Tibial nerve (tissue), 4 donors: Measurements from ENCODE around the gene RREB1. TPM values are rescaled to one million over a fixed set of nuclear protein-coding genes. Genes with fewer than 3 reads are reported as not detected.

ENCODE experiments used
- DNase-seq, 2 donors: peaks; one replicate each; pipeline ENCODE4 v3.0.0-alpha.2; 2019; ENCODE audit warnings: low spot score in 2 of 2
- H3K27ac ChIP-seq, 4 donors: fragments of 200-600 bp; sonication (generic) in 3 of 4; one replicate each; pipeline ENCODE4 v1.5.1; 2017 to 2019; ENCODE audit warnings: mild to moderate bottlenecking in 1 of 4
- H3K27me3 ChIP-seq, 2 donors: fragments of 200-600 bp; sonication (generic) in 1 of 2; one replicate each; pipeline versions ENCODE4 v1.5.1 to v1.6.0; 2017 to 2019
- H3K36me3 ChIP-seq, 3 donors: fragments of 200-600 bp; sonication (generic); one replicate each; pipeline ENCODE4 v1.5.1; 2018 to 2019
- H3K4me1 ChIP-seq, 4 donors: fragments of 200-600 bp; sonication (generic) in 3 of 4; one replicate each; pipeline ENCODE4 v1.5.1; 2017 to 2019
- H3K4me3 ChIP-seq, 4 donors: fragments of 200-600 bp; sonication (generic) in 3 of 4; one replicate each; pipeline ENCODE4 v1.5.1; 2017 to 2019; ENCODE audit warnings: mild to moderate bottlenecking in 1 of 4, moderate library complexity in 1 of 4
- H3K9me3 ChIP-seq, 4 donors: fragments of 200-600 bp; sonication (generic) in 3 of 4; one replicate each; pipeline ENCODE4 v1.5.1; 2017 to 2019
- EP300 ChIP-seq, 2 donors: sonication (generic); formaldehyde crosslinking; IDR thresholded peaks; one replicate each; pipeline ENCODE4 v1.6.1; 2017; ENCODE audit warnings: antibody characterized with exemption in 2 of 2, mild to moderate bottlenecking in 1 of 2
- POLR2A ChIP-seq, 2 donors: fragments of 450-650 bp; IDR thresholded peaks; one replicate each; pipeline ENCODE4 v1.6.1; 2017; ENCODE audit warnings: antibody characterized with exemption in 2 of 2, mild to moderate bottlenecking in 2 of 2, moderate library complexity in 2 of 2
- WGBS, 2 donors: methylation state at CpG; one replicate each; pipeline ENCODE4 v1.1.5; 2018; 5-methylcytosine and 5-hydroxymethylcytosine counted together
- total RNA-seq, 4 donors: library from RNA; depleted of rRNA; stranded (reverse); fragments of >200 nt; gene quantifications; one replicate each; pipeline ENCODE4 v1.1.0, GENCODE V29; 2016
- TF ChIP-seq, protein P1 (sequence below), 5 experiments: fragments of 200-600 bp in 3 of 5; fragments of 450-650 bp in 2 of 5; sonication (generic) in 3 of 5; IDR thresholded peaks; one replicate each; pipeline ENCODE4 v1.5.1; 2016 to 2019; ENCODE audit warnings: antibody characterized with exemption in 5 of 5, mild to moderate bottlenecking in 3 of 5, moderate library complexity in 2 of 5

Gene RREB1
- total RNA-seq, 4 donors from 2014 or later, result 32.3 to 61.5 (median 36.3) TPM

DNA sequence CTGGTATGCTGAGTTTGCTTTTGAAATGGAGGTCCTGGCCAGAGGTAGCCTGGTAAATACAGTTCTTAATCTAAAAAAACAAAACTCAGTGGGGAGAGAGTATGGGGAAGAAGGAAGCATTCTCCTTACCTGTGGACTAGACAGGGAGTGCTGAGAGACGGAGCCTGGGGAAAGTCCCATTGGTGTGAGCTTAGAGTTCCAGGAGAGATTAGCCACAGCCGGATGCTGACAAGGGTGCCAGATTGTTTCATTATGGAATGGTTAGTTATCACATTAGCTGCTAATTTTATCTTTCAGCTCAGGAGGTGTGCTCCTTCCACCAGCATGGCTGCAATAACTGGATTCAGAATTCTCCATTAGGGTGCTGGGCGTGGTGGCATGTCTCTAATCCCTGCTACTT, 75.9 kb downstream of the RREB1 start:
- Histone ChIP-seq H3K27ac (no peak overlapping the region), H3K27me3 (no peaks in the 10 kb centered on the region), H3K9me3 (no peaks in the 10 kb centered on the region), H3K4me3 (no peak overlapping the region), H3K4me1 (peaks cover 0 to 2% (median 0%) of the 10 kb centered on the region in 4 donors), H3K36me3 (peaks cover 0 to 86% (median 0%) of the 10 kb centered on the region in 3 donors)
- TF ChIP-seq EP300 (IDR thresholded peaks at IDR 0.05) (no peak), POLR2A (IDR thresholded peaks at IDR 0.05) (no peak)
- TF ChIP-seq, protein P1, sequence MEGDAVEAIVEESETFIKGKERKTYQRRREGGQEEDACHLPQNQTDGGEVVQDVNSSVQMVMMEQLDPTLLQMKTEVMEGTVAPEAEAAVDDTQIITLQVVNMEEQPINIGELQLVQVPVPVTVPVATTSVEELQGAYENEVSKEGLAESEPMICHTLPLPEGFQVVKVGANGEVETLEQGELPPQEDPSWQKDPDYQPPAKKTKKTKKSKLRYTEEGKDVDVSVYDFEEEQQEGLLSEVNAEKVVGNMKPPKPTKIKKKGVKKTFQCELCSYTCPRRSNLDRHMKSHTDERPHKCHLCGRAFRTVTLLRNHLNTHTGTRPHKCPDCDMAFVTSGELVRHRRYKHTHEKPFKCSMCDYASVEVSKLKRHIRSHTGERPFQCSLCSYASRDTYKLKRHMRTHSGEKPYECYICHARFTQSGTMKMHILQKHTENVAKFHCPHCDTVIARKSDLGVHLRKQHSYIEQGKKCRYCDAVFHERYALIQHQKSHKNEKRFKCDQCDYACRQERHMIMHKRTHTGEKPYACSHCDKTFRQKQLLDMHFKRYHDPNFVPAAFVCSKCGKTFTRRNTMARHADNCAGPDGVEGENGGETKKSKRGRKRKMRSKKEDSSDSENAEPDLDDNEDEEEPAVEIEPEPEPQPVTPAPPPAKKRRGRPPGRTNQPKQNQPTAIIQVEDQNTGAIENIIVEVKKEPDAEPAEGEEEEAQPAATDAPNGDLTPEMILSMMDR (IDR thresholded peaks at IDR 0.05), result no peak
- 94 to 99% methylated on average over 3 of the region's 3 CpGs for WGBS, 2 donors
- no peak for DNase-seq

DNA sequence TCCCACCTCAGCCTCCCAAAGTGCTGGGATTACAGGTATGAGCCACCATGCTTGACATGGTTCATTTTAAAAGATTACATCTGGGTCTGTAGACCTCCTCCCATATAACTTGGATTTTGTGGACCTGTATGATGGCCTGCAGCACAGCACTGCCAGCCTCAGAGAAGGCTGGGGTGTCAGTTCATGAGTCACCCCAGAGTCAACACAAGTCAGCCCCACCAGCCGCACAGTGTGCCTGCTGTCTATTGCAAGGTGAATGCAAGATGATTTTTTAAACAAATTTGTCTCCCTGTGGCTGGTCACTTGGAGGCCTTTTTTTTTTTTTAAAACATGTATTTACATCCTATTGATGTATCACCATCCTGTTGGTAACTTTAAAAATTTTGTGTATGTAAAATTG, 76.7 kb downstream of the RREB1 start:
- Histone ChIP-seq H3K4me3 (no peak overlapping the region), H3K9me3 (no peaks in the 10 kb centered on the region), H3K27me3 (no peaks in the 10 kb centered on the region), H3K36me3 (peaks cover 0 to 94% (median 6%) of the 10 kb centered on the region in 3 donors), H3K4me1 (no peaks in the 10 kb centered on the region), H3K27ac (no peak overlapping the region)
- TF ChIP-seq, protein P1 (IDR thresholded peaks at IDR 0.05), result no peak
- TF ChIP-seq EP300 (IDR thresholded peaks at IDR 0.05) (no peak), POLR2A (IDR thresholded peaks at IDR 0.05) (no peak)
- no peak for DNase-seq
- 83 to 100% methylated on average over 1 of the region's 1 CpG for WGBS, 2 donors

GRCh38 chr6:7185561-7185960, 77.8 kb downstream of the RREB1 start:
- no peaks in the 10 kb centered on the region for H3K4me1 ChIP-seq
- no peak for TF ChIP-seq POLR2A (IDR thresholded peaks at IDR 0.05)
- TF ChIP-seq EP300 (IDR thresholded peaks at IDR 0.05), result no peak
- TF ChIP-seq, protein P1 (IDR thresholded peaks at IDR 0.05), result no peak
- H3K27me3 ChIP-seq, result no peaks in the 10 kb centered on the region
- H3K9me3 ChIP-seq, result no peaks in the 10 kb centered on the region
- 83 to 88% methylated on average over 4 of the region's 4 CpGs for WGBS, 2 donors
- H3K27ac ChIP-seq, result no peak overlapping the region
- peaks cover 0 to 95% (median 6%) of the 10 kb centered on the region in 3 donors for H3K36me3 ChIP-seq
- no peak for DNase-seq
- no peak overlapping the region for H3K4me3 ChIP-seq

- WGBS, 2 donors, result 81 to 82% methylated on average over 5 of the region's 5 CpGs
- no peak for DNase-seq
- TF ChIP-seq EP300 (IDR thresholded peaks at IDR 0.05), result no peak
- TF ChIP-seq, protein P1 (IDR thresholded peaks at IDR 0.05), result no peak
- no peak for TF ChIP-seq POLR2A (IDR thresholded peaks at IDR 0.05)
- no peak overlapping the region for H3K27ac ChIP-seq
- no peaks in the 10 kb centered on the region for H3K27me3 ChIP-seq
- no peaks in the 10 kb centered on the region for H3K9me3 ChIP-seq
- H3K4me3 ChIP-seq, result no peak overlapping the region
- H3K36me3 ChIP-seq, result peaks cover 4 to 82% (median 6%) of the 10 kb centered on the region in 3 donors
- H3K4me1 ChIP-seq, result no peaks in the 10 kb centered on the region
Measured at GRCh38 chr6:7188492-7188891, 80.7 kb downstream of the RREB1 start.

DNA sequence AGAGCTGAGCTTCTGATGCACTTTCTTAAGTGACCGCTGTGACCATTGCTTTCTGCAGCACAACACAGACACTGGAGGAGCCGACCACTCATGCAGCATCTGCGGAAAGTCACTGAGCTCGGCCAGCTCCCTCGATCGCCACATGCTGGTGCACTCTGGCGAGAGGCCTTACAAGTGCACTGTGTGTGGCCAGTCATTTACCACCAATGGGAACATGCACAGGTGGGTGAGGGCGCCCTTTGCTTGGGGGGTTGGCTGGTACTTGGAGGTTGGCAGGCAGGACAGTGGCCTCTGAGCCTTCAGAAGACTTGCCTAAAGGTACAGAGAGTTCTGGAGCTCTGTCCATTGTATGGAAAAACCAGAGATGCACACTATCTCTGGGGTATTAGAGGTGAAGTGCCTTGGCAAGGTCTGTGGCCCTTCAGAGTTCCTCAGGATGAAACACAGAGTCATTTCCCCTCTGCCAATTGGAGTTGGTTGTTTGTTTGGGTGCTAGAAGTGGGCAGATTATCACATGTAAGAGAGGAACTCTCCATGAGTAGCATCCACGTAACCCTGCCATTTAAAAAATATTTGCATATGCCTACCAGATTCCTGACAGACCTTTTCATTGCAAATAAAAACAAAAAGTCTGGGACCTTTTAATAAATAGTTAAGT, 81.5 kb downstream of the RREB1 start:
- Histone ChIP-seq H3K4me3 (no peak overlapping the region), H3K9me3 (no peaks in the 10 kb centered on the region), H3K27me3 (no peaks in the 10 kb centered on the region), H3K36me3 (peaks cover 4 to 75% (median 6%) of the 10 kb centered on the region in 3 donors), H3K4me1 (no peaks in the 10 kb centered on the region), H3K27ac (peak overlapping the region in 1 of 4 donors; percentile 33)
- TF ChIP-seq EP300 (IDR thresholded peaks at IDR 0.05), result no peak
- TF ChIP-seq, protein P1 (IDR thresholded peaks at IDR 0.05), result no peak
- TF ChIP-seq POLR2A (IDR thresholded peaks at IDR 0.05), result no peak
- WGBS, 2 donors, result 86 to 91% methylated on average over 9 of the region's 9 CpGs
- no peak for DNase-seq
